ENCODE results near the gene IL17RD.

DNA sequence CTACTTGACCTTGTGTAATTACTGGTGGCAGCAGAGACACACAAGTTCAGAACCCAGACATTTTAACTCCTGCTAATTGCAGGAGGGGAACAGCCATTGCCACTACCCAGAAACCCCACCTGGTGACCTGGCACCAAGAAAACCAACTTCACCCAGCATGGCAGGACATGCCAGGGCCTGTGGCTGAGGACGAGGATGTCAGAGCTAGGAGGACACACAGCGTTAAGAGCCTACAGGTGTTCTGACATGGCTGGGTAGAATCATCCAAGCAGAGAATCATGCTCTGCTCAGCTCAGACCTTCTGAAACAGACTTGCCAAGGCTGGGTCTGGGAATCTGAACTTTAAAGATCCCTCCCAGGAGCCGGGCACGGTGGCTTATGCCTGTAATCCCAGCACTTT, 116.4 kb downstream of the IL17RD start:
- TF ChIP-seq POLR2A (IDR thresholded peaks at IDR 0.05) = no peak
- TF ChIP-seq, protein P1, sequence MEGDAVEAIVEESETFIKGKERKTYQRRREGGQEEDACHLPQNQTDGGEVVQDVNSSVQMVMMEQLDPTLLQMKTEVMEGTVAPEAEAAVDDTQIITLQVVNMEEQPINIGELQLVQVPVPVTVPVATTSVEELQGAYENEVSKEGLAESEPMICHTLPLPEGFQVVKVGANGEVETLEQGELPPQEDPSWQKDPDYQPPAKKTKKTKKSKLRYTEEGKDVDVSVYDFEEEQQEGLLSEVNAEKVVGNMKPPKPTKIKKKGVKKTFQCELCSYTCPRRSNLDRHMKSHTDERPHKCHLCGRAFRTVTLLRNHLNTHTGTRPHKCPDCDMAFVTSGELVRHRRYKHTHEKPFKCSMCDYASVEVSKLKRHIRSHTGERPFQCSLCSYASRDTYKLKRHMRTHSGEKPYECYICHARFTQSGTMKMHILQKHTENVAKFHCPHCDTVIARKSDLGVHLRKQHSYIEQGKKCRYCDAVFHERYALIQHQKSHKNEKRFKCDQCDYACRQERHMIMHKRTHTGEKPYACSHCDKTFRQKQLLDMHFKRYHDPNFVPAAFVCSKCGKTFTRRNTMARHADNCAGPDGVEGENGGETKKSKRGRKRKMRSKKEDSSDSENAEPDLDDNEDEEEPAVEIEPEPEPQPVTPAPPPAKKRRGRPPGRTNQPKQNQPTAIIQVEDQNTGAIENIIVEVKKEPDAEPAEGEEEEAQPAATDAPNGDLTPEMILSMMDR (IDR thresholded peaks at IDR 0.05) = no peak

Measured in heart left ventricle (tissue), 13 donors.